ENCODE measurements around the gene CBY2.
A peak's percentile ranks its signal among the peaks of the same experiment; 100 is the strongest.
"Not testable (repeated sequence)": the region's sequence is repeated elsewhere in the genome, so short reads cannot be mapped to it uniquely, and the experiment has no call there.

Gene CBY2
- long read RNA-seq, donor 1: 0 reads
- long read RNA-seq, donor 2: 0 reads
- long read RNA-seq, donor 3: 0 reads
- long read RNA-seq, donor 4: 0 reads
- long read RNA-seq, donor 5: 0 reads
- long read RNA-seq, donor 6: 0 reads
- long read RNA-seq, donor 7: 0 reads
- long read RNA-seq, donor 8: 0 reads

GRCh38 chr13:45702088-45702487 is at the start of gene CBY2:
TSS of gene CBY2 (plus strand) at chr13:45702320. CDS start at chr13:45702391, 71 bp downstream.
- DNase-seq: no peak

GRCh38 chr13:45654633-45655349 is 47.3 kb upstream of the CBY2 start:
- DNase-seq: no peak

GRCh38 chr13:45658586-45659235 is 43.4 kb upstream of the CBY2 start:
- no peak for DNase-seq

- DNase-seq: no peak
Measured at GRCh38 chr13:45659536-45659935, 42.6 kb upstream of the CBY2 start.

GRCh38 chr13:45660458-45660857 is 41.7 kb upstream of the CBY2 start:
- not testable (repeated sequence) for DNase-seq

GRCh38 chr13:45662162-45662561 is 40.0 kb upstream of the CBY2 start:
- no peak for DNase-seq

- not testable (repeated sequence) for DNase-seq
Measured at GRCh38 chr13:45662903-45663302, 39.2 kb upstream of the CBY2 start.

- not testable (repeated sequence) for DNase-seq
Measured at GRCh38 chr13:45669626-45670025, 32.5 kb upstream of the CBY2 start.

GRCh38 chr13:45670189-45670885 is 31.8 kb upstream of the CBY2 start:
- no peak for DNase-seq

- no peak for DNase-seq
Measured at GRCh38 chr13:45674908-45675307, 27.2 kb upstream of the CBY2 start.

GRCh38 chr13:45678282-45678681 is 23.8 kb upstream of the CBY2 start:
- no peak for DNase-seq

GRCh38 chr13:45681113-45681512 is 21.0 kb upstream of the CBY2 start:
- DNase-seq: peak; percentile 38

- DNase-seq: no peak
Measured at GRCh38 chr13:45682494-45683008, 19.6 kb upstream of the CBY2 start.

- DNase-seq: no peak
Measured at GRCh38 chr13:45683701-45684100, 18.4 kb upstream of the CBY2 start.

GRCh38 chr13:45688577-45688976 is 13.5 kb upstream of the CBY2 start:
- DNase-seq: no peak

- DNase-seq: no peak
Measured at GRCh38 chr13:45690636-45691035, 11.5 kb upstream of the CBY2 start.

GRCh38 chr13:45691251-45691650 is 10.9 kb upstream of the CBY2 start:
- DNase-seq: no peak

GRCh38 chr13:45691667-45692066 is 10.5 kb upstream of the CBY2 start:
- no peak for DNase-seq

- no peak for DNase-seq
Measured at GRCh38 chr13:45695198-45695730, 6.9 kb upstream of the CBY2 start.

GRCh38 chr13:45696610-45697226 is 5.4 kb upstream of the CBY2 start:
- no peak for DNase-seq

GRCh38 chr13:45700971-45701900 is 884 bp upstream of the CBY2 start:
- no peak for DNase-seq

All from right kidney (tissue), 9 donors.